RWPE1 (cell line): ENCODE measurements around the gene VENTX.

Source experiments
- CTCF ChIA-PET: fragments of 350-600 bp; sonication (Branson Sonifier 250); formaldehyde crosslinking; extraction: SDS; loops from one replicate; lab custom pipeline; 2021; lab: Yijun Ruan, JAX
- POLR2A ChIA-PET: fragments of 400-600 bp; formaldehyde crosslinking; extraction: SDS; loops from one replicate; lab custom pipeline; 2020; ENCODE audit warnings: antibody characterized with exemption; ENCODE audit not compliant: low non-redundant PET; lab: Yijun Ruan, JAX
- DNase-seq: peaks from one replicate; pipeline ENCODE4 v3.0.0; 2012; ENCODE audit warnings: low spot score
- H3K27ac ChIP-seq: fragments of 450-650 bp; 2 replicates; pipeline ENCODE4 v1.5.1; 2017
- TF ChIP-seq, protein P1 (sequence below): fragments of 450-650 bp; conservative IDR thresholded peaks from 2 replicates; pipeline ENCODE4 v1.5.1; 2017; ENCODE audit warnings: low read depth, mild to moderate bottlenecking

The VENTX gene

DNA sequence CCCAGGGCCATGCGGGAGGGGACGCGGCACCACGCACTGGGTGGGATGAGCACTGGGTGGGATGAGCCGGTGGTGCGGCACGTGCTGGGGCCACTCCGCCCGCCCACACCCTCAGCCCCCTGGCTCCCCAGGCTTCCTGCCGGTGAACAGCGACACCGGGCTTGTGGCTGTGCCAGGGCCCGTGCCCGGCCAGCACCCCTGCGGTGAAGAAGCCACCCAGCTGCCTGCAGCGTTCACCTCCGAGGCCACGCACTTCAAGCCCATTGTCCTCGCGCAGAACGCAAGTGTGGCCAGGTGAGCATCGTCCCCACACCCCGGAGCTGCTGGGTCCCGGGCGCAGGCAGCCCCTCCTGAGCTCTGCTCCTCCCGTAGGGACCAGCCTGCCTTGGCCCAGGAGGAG is 39.4 kb upstream of the VENTX start:
- TF ChIP-seq, protein P1, sequence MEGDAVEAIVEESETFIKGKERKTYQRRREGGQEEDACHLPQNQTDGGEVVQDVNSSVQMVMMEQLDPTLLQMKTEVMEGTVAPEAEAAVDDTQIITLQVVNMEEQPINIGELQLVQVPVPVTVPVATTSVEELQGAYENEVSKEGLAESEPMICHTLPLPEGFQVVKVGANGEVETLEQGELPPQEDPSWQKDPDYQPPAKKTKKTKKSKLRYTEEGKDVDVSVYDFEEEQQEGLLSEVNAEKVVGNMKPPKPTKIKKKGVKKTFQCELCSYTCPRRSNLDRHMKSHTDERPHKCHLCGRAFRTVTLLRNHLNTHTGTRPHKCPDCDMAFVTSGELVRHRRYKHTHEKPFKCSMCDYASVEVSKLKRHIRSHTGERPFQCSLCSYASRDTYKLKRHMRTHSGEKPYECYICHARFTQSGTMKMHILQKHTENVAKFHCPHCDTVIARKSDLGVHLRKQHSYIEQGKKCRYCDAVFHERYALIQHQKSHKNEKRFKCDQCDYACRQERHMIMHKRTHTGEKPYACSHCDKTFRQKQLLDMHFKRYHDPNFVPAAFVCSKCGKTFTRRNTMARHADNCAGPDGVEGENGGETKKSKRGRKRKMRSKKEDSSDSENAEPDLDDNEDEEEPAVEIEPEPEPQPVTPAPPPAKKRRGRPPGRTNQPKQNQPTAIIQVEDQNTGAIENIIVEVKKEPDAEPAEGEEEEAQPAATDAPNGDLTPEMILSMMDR, result no peak
- ChIA-PET POLR2A (no interaction called here), CTCF (no interaction called here)
- DNase-seq, result no peak
- H3K27ac ChIP-seq, result no peak overlapping the region

GRCh38 chr10:133198621-133199487 is 38.8 kb upstream of the VENTX start:
- ChIA-PET CTCF (interaction anchor here (0.7 kb wide), 1 partner anchor 28 kb away, joined by 5 read pairs; no protein-coding TSS in a partner anchor), POLR2A (no interaction called here)
- H3K27ac ChIP-seq, result no peak overlapping the region
- no peak for DNase-seq
- TF ChIP-seq, protein P1, result no peak

DNA sequence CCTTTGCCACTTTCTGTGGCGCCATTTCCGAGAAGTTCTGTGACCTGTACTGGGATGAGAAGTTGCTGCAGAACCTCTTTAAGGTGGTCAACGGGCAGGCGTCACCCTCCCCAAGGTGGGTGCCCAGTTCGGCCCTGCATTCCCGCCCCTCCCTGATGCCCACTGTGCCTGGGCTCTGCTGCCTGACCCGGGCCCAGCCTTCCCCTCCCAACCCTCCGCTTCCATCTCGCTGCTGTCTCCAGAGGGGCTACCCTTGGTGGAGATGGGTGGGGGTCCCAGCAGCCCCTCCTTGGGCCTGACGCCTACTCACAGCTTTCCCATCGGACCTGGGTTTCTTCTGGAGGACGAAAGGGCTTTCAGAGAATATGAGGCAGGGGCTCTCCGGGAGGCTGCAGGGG is 38.2 kb upstream of the VENTX start:
- no peak for DNase-seq
- no peak overlapping the region for H3K27ac ChIP-seq
- CTCF ChIA-PET, result interaction anchor here (0.7 kb wide), 1 partner anchor 27 kb away, joined by 5 read pairs; no protein-coding TSS in a partner anchor
- TF ChIP-seq, protein P1, result no peak
- POLR2A ChIA-PET, result interaction anchor here (0.5 kb wide), 1 partner anchor 32 kb away, joined by 3 read pairs; no protein-coding TSS in a partner anchor

GRCh38 chr10:133199992-133200611 is 37.6 kb upstream of the VENTX start:
- POLR2A ChIA-PET, result interaction anchor here (0.5 kb wide), 1 partner anchor 33 kb away, joined by 3 read pairs; no protein-coding TSS in a partner anchor
- no peak overlapping the region for H3K27ac ChIP-seq
- CTCF ChIA-PET, result interaction anchor here (0.7 to 0.9 kb wide), 3 partner anchors 27 to 321 kb away, joined by 3 to 5 read pairs (median 3); no protein-coding TSS in a partner anchor
- TF ChIP-seq, protein P1, result no peak
- DNase-seq, result no peak

- ChIA-PET CTCF (interaction anchor here (0.6 to 0.9 kb wide), 3 partner anchors 57 to 322 kb away, joined by 3 to 4 read pairs (median 3); no protein-coding TSS in a partner anchor), POLR2A (no interaction called here)
- no peak overlapping the region for H3K27ac ChIP-seq
- DNase-seq, result no peak
- TF ChIP-seq, protein P1, result no peak
Observed at GRCh38 chr10:133200621-133201031, 37.0 kb upstream of the VENTX start.
